Iris pigment epithelial cell (primary cell): ENCODE measurements around the gene SYDE1.
"Not testable (repeated sequence)": the region's sequence is repeated elsewhere in the genome, so short reads cannot be mapped to it uniquely, and the experiment has no call there.

ENCODE experiments used
- DNase-seq: peaks from one replicate; pipeline ENCODE4 v3.0.0-alpha.2; 2011; ENCODE audit warnings: low read depth

The SYDE1 gene, protein sequence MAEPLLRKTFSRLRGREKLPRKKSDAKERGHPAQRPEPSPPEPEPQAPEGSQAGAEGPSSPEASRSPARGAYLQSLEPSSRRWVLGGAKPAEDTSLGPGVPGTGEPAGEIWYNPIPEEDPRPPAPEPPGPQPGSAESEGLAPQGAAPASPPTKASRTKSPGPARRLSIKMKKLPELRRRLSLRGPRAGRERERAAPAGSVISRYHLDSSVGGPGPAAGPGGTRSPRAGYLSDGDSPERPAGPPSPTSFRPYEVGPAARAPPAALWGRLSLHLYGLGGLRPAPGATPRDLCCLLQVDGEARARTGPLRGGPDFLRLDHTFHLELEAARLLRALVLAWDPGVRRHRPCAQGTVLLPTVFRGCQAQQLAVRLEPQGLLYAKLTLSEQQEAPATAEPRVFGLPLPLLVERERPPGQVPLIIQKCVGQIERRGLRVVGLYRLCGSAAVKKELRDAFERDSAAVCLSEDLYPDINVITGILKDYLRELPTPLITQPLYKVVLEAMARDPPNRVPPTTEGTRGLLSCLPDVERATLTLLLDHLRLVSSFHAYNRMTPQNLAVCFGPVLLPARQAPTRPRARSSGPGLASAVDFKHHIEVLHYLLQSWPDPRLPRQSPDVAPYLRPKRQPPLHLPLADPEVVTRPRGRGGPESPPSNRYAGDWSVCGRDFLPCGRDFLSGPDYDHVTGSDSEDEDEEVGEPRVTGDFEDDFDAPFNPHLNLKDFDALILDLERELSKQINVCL

DNA sequence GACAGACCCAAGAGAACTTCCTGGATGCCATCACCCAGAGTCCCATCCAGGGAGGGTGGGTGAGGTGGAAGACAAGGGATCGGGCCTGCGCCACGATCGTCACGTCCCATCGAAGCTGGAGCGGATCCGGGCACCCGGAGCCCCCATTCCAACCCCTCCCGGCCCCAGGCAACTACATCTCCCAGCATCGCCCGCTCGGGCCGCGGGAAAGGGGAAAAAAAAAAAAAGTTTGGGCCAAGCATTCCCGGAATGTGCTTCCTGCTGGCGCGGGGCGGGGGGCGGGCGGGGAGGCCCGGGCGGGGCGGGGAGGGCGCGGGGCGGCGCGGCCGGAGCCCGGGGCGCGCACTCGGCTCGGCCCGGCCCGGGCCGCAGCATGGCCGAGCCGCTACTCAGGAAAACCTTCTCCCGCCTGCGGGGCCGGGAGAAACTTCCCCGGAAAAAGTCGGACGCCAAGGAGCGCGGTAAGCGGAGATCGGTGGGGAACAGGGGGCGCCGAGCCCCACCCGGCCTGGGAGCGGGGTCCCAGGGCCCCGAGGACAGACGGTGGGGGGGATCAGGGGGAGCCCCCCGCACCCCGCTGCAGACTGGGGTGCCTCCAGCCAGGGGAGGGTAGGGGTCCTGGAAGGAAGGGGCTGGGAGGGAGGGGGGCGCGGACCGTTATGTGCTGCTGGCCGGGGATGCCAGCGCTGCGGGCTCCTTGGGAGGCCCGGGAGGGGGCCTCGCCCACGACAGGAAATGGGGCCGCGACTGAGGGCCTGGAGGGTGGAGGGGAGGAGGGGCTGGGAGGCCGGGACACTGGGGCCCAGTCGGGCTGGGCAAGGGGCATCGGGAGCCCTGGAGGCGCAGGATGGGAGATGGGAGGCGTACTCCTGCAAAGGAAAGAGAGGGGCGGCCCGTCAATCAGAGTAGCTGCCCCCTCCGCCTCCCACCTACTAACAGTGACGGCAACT, at the start of gene SYDE1:
SYDE1 (plus strand) TSS at position 341 of the 950 bp plus-strand sequence; CDS start at position 374, 33 bp downstream.
- peak; percentile 43 for DNase-seq

DNA sequence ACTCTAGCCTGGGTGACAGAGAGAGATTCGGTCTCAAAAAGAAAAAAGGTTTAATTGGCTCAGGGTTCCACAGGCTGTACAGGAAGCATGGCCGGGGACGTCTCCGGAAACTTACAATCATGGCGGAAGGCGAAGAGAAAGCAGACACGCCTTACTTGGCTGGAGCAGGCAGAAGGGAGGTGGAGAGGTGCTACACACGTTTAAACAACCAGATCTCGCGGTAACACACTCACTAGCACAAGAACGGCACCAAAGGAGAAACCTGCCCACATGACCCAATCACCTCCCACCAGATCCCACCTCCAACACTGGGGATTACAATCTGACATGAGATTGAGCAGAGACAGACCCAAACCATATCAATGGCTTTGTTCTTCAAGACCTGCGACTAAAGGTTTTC, 45.2 kb upstream of the SYDE1 start:
- no peak for DNase-seq

DNA sequence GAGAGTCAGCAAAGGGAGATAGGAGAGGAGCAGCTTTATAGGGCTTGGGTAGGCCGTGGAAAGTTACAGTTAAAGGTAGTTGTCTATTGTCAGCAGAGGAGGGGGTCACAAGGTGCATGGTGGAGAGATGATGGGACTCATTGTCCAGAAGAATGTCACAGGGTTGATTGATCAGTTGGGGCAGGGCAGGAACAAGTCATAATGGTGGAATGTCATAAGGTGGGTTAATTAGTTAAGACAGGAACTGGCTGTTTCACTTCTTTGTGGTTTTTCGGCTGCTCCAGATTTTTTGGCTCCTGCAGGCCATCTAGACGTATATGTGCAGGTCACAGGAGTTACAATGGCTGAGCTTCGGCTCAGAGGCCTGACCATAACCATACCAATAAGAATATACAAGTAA, 36.8 kb upstream of the SYDE1 start:
- not testable (repeated sequence) for DNase-seq

DNA sequence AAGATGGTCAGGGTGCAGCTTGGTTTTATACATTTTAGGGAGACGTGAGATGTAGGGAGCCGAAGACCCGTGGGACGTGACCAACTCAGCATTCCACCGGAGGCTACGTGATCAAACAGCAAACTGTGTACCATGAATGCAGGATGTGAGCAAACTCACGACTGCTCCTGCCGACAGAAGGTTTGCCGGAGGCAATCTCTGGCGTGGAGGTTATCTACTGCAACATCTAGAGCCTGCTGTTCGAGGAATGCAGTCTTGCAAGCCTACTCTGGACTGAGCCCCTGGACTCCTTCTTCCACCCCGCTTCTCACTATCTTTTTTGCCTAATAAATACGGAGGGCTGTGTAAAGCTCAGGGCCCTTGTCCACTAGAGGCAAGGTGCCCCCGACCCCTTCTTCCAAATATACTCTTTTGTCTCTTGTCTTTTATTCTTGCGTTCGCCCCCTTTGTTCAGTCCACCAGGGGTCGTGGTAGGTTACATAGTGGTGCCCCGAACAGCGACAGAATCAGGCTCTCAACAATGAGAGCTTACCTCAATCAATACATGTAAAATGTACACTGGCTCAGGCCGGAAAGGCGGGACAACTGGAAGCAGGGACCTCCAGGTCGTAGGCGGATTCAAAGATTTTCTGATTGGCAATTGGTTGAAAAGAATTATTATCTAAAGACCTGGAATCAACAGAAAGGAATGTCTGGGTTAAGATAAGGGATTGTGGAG, 34.1 kb upstream of the SYDE1 start:
- no peak for DNase-seq

DNA sequence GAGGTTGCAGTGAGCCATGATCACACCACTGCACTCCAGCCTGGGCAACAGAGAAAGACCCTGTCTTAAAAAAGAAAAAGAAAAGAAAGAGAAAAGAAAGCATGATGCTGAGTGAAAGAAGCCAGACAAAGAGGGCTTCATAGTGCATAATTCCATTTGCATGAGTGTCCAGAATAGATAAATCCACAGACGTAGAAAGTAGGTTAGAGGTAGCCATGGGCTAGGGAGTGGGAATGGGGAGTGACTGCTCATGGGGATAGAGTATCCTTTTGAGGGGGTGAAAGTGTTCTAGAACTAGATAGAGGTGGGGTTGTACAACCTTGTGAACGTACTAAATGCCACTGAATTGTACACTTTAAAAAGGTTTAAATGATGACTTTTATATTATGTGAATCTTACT, 32.8 kb upstream of the SYDE1 start:
- no peak for DNase-seq

DNA sequence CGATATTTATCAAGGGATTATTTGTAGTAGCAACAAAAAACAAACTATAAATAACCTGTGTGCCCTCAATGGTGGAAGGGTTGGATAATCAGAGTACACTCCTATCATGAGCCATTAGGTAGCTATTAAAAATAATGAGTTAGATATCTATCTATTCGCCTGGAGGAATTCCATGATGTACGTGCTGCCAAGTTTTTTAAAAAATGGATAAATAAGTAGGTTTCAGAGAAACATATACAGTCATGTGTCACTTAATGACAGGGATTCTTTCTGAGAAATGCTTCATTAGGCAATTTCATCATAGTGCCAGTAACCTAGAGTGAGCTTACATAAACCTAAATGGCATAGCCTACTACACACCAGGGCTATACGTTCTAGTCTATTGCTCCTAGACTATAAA, 31.4 kb upstream of the SYDE1 start:
- no peak for DNase-seq

DNA sequence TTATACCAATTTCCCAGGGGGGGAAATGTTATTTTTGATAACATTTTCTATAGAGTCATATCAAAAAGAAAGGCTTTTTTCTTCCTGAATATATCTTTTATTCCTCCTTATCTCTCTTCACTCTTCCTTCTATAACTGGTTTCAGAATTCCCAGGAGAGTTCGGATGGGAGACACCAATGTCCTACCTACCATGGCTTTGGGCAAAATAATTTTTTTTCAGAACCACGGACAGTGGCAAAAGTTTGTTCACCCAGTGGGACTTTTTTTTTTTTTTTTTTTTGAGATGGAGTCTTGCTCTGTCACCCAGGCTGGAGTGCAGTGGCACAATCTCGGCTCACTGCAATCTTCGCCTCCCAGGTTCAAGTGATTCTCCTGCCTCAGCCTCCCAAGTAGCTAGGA, 27.2 kb upstream of the SYDE1 start:
- DNase-seq = not testable (repeated sequence)

DNA sequence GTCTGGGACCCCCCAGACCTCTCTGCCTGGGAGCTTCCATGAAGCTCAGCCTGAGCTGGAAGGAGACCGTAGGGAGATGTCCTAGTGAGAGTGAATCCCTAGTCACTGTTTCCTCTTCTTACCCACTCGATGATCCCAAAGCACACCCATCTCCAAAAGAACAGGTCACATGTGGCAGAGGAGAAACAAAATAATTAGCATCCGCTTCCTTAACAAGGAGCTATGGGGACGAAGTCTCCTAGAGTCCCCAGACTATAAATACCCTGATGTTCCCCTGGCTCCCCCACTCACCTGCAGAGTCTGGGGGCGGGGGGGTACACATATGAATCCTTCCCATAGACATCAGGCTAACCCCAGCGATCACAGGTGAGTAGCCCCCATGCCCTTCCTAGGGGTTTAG, 25.3 kb upstream of the SYDE1 start, which contains the start of gene OR1I1:
OR1I1 (plus strand) TSS at position 301 of the 400 bp plus-strand sequence. CDS start 4,855 bp downstream, outside the sequence.
- DNase-seq = no peak

DNA sequence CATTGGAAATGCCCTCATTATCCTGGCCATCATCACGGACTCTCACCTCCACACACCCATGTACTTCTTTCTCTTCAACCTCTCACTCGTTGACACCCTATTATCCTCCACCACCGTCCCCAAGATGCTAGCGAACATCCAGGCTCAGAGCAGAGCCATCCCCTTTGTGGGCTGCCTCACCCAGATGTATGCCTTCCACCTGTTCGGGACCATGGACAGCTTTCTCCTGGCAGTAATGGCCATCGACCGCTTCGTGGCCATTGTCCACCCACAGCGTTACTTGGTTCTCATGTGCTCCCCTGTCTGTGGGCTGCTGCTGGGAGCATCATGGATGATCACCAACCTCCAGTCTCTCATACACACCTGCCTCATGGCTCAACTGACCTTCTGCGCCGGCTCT, 20.0 kb upstream of the SYDE1 start:
- DNase-seq = no peak

DNA sequence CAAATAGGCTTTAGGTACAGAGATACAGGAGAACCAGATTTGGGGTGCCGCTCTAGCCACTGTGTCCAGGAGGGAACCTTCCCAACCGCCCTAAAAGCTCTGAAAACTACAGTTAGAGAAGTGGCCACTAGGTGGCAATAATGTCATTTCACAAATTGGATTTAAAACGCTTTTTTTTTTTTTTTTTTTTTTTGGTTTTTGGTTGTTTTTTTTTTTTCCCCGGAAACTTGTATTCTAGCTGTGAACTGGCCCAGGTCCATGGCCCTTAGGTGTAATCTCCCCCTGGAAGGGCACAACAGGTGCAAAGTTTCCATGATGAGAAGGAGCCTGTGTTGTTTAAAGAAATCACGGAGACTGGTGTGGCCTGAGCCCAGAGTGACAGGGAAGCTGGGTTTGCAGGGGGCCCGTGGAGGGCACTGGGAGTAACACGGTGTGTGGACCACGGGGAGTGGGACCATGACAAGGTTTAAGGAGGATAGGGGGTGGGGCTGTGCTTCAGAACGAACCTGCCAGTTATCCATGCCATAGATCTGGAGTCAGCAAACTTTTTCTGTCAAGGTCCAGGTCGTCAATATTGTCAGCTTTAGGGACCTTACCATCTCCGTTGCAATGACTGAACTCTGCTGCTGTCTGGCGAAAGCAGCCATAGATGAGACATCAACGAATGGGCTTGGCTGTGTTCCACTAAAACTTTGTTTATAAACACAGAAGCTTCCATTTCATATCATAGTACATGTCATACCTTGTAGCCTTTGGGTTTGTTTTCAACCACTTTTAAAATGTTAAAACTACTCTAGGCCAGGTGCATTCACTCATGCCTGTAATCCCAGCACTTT, 15.1 kb upstream of the SYDE1 start:
- DNase-seq = peak; percentile 45

DNA sequence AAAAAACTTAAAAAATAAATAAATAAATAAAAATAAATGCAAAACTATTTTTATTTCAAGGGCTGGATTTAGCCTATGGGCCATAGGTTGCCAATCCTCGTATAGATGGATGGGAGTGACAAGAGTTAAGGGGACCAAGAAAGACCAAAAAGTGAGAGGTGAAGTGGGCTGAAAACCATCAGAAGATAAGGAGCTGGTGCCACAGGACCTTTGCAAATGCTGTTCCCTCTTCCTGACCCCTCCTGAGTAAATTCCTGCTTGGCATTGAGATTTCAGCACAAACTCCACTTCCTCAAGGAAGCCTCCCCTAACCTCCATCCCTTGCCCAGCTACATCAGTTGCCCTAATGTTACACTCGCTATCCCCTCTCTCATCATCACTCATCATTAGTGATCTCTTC, 14.2 kb upstream of the SYDE1 start:
- DNase-seq = no peak

DNA sequence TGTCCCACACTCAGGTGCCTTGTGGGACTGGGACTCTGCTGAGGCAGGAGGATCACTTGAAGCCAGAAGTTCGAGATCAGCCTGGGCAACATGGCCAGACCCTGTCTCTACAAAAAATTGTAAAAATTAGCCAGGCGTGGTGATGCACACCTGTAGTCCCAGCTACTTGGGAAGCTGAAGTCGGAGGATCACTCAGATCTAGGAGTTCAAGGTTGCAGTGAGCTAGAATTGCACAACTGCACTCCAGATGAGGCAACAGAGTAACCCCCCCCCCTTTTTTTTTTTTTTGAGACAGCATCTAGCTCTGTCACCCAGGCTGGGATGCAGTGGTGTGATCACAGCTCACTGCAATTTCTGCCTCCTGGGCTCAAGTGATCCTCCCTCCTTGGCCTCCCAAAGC, 11.0 kb upstream of the SYDE1 start:
- no peak for DNase-seq

DNA sequence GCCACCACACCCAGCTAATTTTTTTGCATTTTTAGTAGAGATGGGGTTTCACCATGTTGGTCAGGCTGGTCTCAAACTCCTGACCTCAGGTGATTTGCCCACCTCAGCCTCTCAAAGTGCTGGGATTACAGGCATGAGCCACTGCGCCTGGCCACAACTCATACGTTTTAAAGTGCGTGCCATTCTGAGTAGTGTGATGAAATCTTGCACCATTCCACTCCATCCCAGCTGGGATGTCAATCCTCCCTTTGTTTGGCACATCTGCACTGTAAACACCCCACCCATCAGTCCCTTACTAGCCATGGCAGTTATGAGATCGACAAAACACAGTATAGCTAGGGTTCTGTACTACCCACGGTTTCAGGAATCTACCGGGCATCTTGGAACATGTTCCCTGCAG, 9.2 kb upstream of the SYDE1 start:
- not testable (repeated sequence) for DNase-seq

DNA sequence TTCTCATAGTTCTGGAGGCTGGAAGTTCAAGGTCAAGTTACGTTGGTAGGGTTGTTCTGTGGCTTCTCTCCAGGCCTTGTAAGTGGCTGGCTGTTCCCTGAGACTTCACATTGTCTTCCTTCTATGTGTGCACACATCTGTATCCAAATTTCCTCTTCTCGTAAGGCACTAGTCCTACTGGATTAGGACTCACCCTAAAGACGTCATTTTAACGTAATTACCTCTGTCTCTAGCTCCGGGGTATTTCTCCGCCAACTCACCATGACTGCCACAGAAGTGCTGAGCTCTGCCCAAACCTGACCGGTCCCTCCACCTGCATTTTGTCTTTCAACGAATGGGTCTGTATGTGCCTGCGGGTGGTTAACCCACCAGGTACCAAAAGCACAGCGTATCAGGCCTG, 8.7 kb upstream of the SYDE1 start:
- no peak for DNase-seq

DNA sequence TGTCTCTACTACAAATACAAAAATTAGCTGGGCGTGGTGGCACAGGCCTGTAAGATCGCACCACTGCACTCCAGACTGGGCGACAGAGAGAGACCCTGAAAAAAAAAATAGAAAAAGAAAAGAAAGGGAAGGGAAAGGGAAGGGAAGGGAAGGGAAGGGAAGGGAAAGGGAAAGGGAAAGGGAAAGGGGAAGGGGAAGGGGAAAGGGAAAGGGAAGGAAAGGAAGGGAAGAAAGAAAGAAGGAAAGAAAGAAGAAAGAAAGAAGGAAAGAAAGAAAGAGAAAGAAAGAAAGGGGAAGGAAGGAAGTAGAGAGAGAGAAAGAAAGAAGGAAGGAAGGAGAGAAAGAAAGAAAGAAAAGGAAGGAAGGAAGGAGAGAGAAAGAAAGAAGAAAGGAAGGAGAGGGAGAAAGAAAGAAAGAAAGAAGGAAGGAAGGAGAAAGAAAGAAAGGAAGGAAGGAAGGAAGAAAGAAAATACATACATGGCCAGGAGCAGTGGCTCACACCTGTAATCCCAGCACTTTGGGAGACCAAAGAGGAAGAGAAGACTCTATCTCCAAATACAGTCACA, 8.1 kb upstream of the SYDE1 start:
- no peak for DNase-seq

DNA sequence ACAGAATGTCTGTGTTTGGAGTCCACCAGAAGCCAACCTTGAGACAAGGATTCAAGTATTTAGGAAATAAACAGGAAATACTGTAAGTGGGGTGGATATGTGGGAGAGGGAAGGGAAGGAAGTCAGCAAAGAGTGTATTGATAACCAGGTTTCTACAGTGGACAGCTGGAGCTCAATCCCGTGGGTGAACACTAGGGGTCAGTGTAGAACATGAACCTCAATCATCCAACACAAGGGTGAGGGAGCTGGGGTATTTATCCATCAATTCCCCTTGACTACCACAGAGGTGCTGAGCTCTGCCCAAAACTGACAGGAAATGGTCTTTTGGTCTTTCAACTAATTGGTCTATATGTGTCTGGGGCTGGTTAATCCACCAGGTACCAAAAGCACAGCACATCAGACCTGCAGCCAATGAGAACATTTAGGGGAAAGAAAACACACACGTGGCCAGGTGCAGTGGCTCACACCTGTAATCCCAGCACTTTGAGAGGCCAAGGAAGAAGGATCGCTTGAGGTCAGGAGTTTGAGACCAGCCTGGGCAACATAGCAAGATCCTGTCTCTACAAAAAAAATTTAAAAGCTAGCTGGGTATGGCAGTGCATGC, 5.6 kb upstream of the SYDE1 start:
- peak; percentile 52 for DNase-seq

DNA sequence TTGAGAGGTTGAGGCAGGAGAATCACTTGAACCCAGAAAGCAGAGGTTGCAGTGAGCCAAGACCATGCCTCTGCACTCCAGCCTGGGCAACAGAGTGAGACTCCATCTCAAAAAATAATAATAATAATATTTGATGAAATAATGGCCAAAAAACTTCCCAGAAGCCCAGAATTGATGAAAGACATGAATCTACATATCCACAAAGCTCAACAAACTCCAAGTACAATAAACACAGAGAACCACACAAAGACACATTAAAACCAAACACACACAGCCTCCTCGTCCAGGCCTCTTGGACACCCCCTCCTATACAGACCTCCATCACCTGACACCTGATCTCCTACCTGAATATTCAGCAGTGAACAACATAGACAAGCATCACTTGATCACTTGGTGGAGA, 3.2 kb upstream of the SYDE1 start:
- no peak for DNase-seq

DNA sequence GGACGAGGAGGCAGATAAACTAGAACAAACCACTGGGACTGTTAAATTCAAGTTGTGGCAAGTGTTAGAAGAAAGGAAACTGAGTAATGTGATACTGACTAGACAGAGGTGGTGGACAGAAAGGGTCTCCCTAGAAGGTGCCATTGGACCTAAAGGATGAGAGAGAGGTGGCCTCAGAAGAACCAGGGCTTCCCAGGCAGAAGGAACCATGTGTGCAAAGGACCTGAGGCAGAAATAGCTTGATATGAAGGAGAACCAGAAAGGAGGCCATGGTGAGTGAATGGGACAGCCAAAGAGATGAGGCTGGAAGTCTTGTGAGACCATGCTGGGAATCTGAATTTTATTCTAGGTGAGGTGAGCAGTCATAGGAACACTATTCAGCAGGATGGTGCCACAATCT, 2.8 kb upstream of the SYDE1 start:
- no peak for DNase-seq

DNA sequence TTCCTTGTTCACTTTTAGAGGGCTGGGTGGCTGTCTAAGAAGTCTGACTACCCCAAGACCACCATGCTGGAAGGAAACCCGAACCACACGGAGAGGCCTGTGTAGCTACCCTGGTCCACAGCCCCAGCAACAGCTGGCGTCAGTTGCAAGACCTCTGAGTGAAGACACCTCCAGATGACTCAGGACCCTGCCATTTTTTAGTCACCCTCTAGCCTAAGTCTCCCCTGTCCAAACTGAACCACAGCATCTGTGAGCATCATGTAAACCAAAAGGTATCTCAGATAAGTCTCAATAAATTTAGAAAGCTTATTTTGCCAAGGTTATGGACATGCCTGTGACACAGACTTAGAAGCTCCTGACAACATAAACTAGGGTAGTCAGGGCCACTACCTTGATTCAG, 2.2 kb upstream of the SYDE1 start:
- no peak for DNase-seq
